Small intestine (tissue), 7 donors: ENCODE results near the gene RAD51B. TPM values are rescaled to one million over a fixed set of nuclear protein-coding genes. Genes with fewer than 3 reads are reported as not detected.

Experiments used
- DNase-seq, 2 donors: peaks; one replicate each; pipeline versions ENCODE4 v3.0.0 to v3.0.0-alpha.2; 2013
- FAIRE-seq: peaks from 2 replicates; lab custom pipeline; 2012; peaks lifted over from hg19 to GRCh38; lab: Jason Lieb, UNC
- H3K27ac ChIP-seq, 3 donors: one replicate each; pipeline ENCODE4 v1.5.1; 2013; ENCODE audit warnings: low read length in 2 of 3, mild to moderate bottlenecking in 2 of 3, control low read depth in 1 of 3, inconsistent platforms in 1 of 3, low read depth in 1 of 3, moderate library complexity in 1 of 3
- H3K27me3 ChIP-seq, 3 donors: one replicate each; pipeline ENCODE4 v1.6.1; 2013; ENCODE audit warnings: low read length in 3 of 3, inconsistent platforms in 1 of 3; ENCODE audit not compliant: control insufficient read depth in 3 of 3, insufficient read depth in 3 of 3
- H3K36me3 ChIP-seq, 3 donors: one replicate each; pipeline ENCODE4 v1.6.1; 2013; ENCODE audit warnings: low read length in 3 of 3, inconsistent platforms in 1 of 3, low read depth in 1 of 3, mild to moderate bottlenecking in 1 of 3, moderate library complexity in 1 of 3; ENCODE audit not compliant: control insufficient read depth in 3 of 3, insufficient read depth in 2 of 3
- H3K4me1 ChIP-seq, 3 donors: one replicate each; pipeline ENCODE4 v1.6.1; 2013; ENCODE audit warnings: low read length in 2 of 3, inconsistent platforms in 1 of 3, low read depth in 1 of 3, mild to moderate bottlenecking in 1 of 3, moderate library complexity in 1 of 3; ENCODE audit not compliant: control insufficient read depth in 3 of 3, insufficient read depth in 2 of 3
- H3K4me3 ChIP-seq, 3 donors: one replicate each; pipeline ENCODE4 v1.5.1; 2013; ENCODE audit warnings: low read length in 3 of 3, control low read depth in 1 of 3, inconsistent platforms in 1 of 3, low read depth in 1 of 3, mild to moderate bottlenecking in 1 of 3, moderate library complexity in 1 of 3
- H3K9me3 ChIP-seq, 2 donors: one replicate each; pipeline ENCODE4 v1.6.1; 2013; ENCODE audit warnings: low read depth in 1 of 2, low read length in 1 of 2; ENCODE audit not compliant: control insufficient read depth in 2 of 2, insufficient read depth in 1 of 2
- WGBS, 3 donors: extraction: QIAGEN DNeasy Blood & Tissue Kit; methylation state at CpG; one replicate each; pipeline ENCODE4 v1.1.7; 2013; 5-methylcytosine and 5-hydroxymethylcytosine counted together
- polyA plus RNA-seq, 4 donors: library from polyadenylated mRNA; stranded (reverse) in 3 of 4; unstranded in 1 of 4; fragments of 200-250 nt in 3 of 4; fragments of 120-200 nt in 1 of 4; gene quantifications; one replicate each; pipeline versions ENCODE4 v1.2.1 to v1.2.3, GENCODE V29; 2013
- donor health status: healthy with polysubstance abuse.
- donor health status: control.
- donor health status: control.
- donor health status: Bipolar disorder and iron deficiency.
- donor health status: healthy.

RAD51B gene
- polyA plus RNA-seq, 4 donors = 1.1 to 9.0 (median 4.1) TPM

- DNase-seq (peak; percentile 55 to 83), FAIRE-seq (no peak)
- H3K4me1 ChIP-seq = peaks cover 0 to 14% (median 0%) of the 10 kb centered on the region in 3 donors
- H3K27me3 ChIP-seq = no peaks in the 10 kb centered on the region
- 22 to 58% (median 56%) methylated on average over 1 of the region's 1 CpG for WGBS, 3 donors
- peak overlapping the region in 1 of 3 donors; percentile 64 for H3K27ac ChIP-seq
- H3K4me3 ChIP-seq = no peak overlapping the region
- no peaks in the 10 kb centered on the region for H3K9me3 ChIP-seq
- H3K36me3 ChIP-seq = no peaks in the 10 kb centered on the region
Observed at GRCh38 chr14:67892466-67893100, 73.0 kb downstream of the RAD51B start.

GRCh38 chr14:67900231-67900630 lies 80.7 kb downstream of the RAD51B start:
- 88 to 97% (median 94%) methylated on average over 1 of the region's 1 CpG for WGBS, 3 donors
- Histone ChIP-seq H3K27ac (no peak overlapping the region), H3K36me3 (no peaks in the 10 kb centered on the region), H3K9me3 (peaks cover 0 to 8% of the 10 kb centered on the region in 2 donors), H3K4me3 (no peak overlapping the region), H3K4me1 (no peaks in the 10 kb centered on the region), H3K27me3 (no peaks in the 10 kb centered on the region)
- no peak for FAIRE-seq
- DNase-seq = no peak

GRCh38 chr14:67908052-67908754 lies 88.6 kb downstream of the RAD51B start:
- DNase-seq = no peak
- no peaks in the 10 kb centered on the region for H3K36me3 ChIP-seq
- H3K27me3 ChIP-seq = no peaks in the 10 kb centered on the region
- no peak overlapping the region for H3K4me3 ChIP-seq
- H3K4me1 ChIP-seq = no peaks in the 10 kb centered on the region
- no peak for FAIRE-seq
- H3K9me3 ChIP-seq = no peaks in the 10 kb centered on the region
- peak overlapping the region in 1 of 3 donors; percentile 12 for H3K27ac ChIP-seq

- DNase-seq (no peak), FAIRE-seq (no peak)
- no peaks in the 10 kb centered on the region for H3K36me3 ChIP-seq
- WGBS, 3 donors = 59 to 88% (median 78%) methylated on average over 2 of the region's 2 CpGs
- no peaks in the 10 kb centered on the region for H3K27me3 ChIP-seq
- H3K9me3 ChIP-seq = no peaks in the 10 kb centered on the region
- H3K4me3 ChIP-seq = no peak overlapping the region
- H3K27ac ChIP-seq = no peak overlapping the region
- no peaks in the 10 kb centered on the region for H3K4me1 ChIP-seq
Observed at GRCh38 chr14:67911562-67911961, 92.0 kb downstream of the RAD51B start.

GRCh38 chr14:67916430-67916829 lies 96.9 kb downstream of the RAD51B start:
- no peaks in the 10 kb centered on the region for H3K4me1 ChIP-seq
- H3K27me3 ChIP-seq = no peaks in the 10 kb centered on the region
- H3K36me3 ChIP-seq = no peaks in the 10 kb centered on the region
- FAIRE-seq = no peak
- H3K9me3 ChIP-seq = no peaks in the 10 kb centered on the region
- no peak for DNase-seq
- no peak overlapping the region for H3K4me3 ChIP-seq
- WGBS, 3 donors = 86 to 95% (median 94%) methylated on average over 4 of the region's 4 CpGs
- no peak overlapping the region for H3K27ac ChIP-seq

GRCh38 chr14:67917006-67917405 lies 97.4 kb downstream of the RAD51B start:
- Histone ChIP-seq H3K4me1 (no peaks in the 10 kb centered on the region), H3K36me3 (no peaks in the 10 kb centered on the region), H3K27ac (no peak overlapping the region), H3K9me3 (no peaks in the 10 kb centered on the region), H3K27me3 (no peaks in the 10 kb centered on the region), H3K4me3 (no peak overlapping the region)
- WGBS, 3 donors = 93 to 97% (median 96%) methylated on average over 6 of the region's 6 CpGs
- FAIRE-seq = no peak
- DNase-seq = no peak

- no peak overlapping the region for H3K4me3 ChIP-seq
- no peaks in the 10 kb centered on the region for H3K4me1 ChIP-seq
- no peaks in the 10 kb centered on the region for H3K9me3 ChIP-seq
- no peaks in the 10 kb centered on the region for H3K36me3 ChIP-seq
- no peaks in the 10 kb centered on the region for H3K27me3 ChIP-seq
- FAIRE-seq (no peak), DNase-seq (no peak)
- H3K27ac ChIP-seq = peak overlapping the region in 1 of 3 donors; percentile 24
Observed at GRCh38 chr14:67918838-67919237, 99.3 kb downstream of the RAD51B start.

- DNase-seq = no peak
- no peaks in the 10 kb centered on the region for H3K27me3 ChIP-seq
- FAIRE-seq = no peak
- 66 to 85% (median 80%) methylated on average over 7 of the region's 7 CpGs for WGBS, 3 donors
- peak overlapping the region in 1 of 3 donors; percentile 24 for H3K27ac ChIP-seq
- H3K36me3 ChIP-seq = no peaks in the 10 kb centered on the region
- H3K4me1 ChIP-seq = no peaks in the 10 kb centered on the region
- no peak overlapping the region for H3K4me3 ChIP-seq
- H3K9me3 ChIP-seq = no peaks in the 10 kb centered on the region
Observed at GRCh38 chr14:67919259-67920032, 99.9 kb downstream of the RAD51B start.
